Stimulated activated CD8-positive, alpha-beta memory T cell treated with anti-CD3 and anti-CD28 coated beads, Interleukin-2, amount 100 ng/mL, for 1 hour (primary cell): ENCODE results near the gene RSU1.
"Not testable (repeated sequence)": the region's sequence is repeated elsewhere in the genome, so short reads cannot be mapped to it uniquely, and the experiment has no call there.

Experiments used
- DNase-seq, 2 donors: peaks; one replicate each; pipeline ENCODE4 v3.0.0-alpha.2; 2020; ENCODE audit warnings: low read depth in 2 of 2

Gene RSU1

DNA sequence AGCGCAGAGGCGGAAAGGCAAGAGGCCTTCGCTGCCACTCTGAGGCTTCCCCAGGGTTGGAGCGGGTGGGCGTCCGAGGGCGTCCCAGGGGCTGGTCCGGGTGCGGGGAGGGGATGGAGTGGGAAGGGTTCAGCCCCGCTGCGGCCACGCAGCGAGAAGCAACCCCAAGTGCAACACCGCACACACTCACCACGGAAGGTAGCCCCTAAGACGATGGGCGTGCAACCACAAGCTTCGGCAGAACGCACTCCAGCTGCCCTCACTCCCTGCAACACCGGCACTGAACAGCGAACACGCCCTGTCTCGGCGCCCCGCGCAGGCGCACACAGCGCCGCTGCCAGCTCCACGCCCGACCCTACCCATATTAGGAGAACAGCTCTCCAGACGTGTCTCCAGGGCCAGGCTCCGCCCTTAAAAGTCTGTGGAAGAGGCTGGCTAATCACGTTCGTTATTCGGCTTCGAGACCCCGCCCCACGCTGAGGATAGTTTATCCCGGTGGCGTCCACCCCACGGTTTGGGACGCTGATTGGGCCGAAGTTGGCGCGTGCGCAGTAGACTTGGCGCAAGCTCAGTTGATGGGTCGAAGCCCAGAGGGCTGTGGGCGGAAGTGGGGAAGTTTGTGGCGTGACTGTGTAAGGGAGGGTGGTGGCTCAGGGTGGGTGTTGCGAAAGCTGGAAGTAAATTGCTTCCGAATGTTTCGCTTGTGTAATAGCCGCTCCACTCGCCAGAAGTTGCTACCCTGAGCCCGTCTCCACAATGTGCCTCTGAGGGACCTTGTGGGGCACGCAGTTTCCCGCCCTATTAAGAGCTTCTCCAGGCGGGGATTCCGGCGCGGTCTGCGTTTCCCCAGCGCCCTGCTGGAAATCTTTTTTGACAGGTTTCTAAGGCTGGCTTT lies at the start of gene RSU1:
Gene RSU1 (minus strand): TSS at position 300 of the 895 bp plus-strand sequence. CDS start 343 bp downstream, outside the sequence.
- peak; percentile 100 for DNase-seq

DNA sequence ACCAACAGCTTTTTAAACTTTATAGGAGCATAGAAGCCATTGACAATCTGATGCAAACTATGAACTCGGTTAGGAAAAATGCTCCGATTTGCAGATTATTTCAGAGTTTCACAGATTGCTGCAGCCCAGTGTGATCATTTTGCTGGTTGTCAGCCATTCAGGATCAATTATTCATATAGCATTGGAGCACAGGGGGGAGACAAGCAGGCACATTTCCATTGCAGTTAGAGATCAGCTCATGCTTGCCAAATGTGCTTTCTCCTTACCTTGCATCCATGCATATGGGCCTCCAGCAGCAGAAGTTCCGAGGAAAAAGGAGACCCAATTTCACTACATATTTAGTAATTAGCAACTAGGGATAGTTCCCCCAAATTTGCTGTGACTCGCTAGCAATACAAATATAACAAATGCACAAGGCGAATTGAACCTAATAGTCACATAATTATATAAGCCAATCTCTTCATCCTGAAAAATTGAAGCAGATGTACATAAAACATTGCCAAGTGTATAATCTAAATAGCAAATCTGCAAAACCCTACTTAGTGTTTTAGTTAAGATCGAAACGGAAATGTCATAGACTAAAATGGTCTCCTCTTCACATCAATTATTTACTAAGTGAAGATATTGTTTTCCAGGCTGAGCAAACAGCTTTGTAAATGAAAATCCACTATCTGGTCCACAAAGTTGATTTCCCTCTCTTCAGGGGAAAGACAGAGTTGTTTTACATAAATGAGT lies 49.5 kb upstream of the RSU1 start:
- DNase-seq: no peak

DNA sequence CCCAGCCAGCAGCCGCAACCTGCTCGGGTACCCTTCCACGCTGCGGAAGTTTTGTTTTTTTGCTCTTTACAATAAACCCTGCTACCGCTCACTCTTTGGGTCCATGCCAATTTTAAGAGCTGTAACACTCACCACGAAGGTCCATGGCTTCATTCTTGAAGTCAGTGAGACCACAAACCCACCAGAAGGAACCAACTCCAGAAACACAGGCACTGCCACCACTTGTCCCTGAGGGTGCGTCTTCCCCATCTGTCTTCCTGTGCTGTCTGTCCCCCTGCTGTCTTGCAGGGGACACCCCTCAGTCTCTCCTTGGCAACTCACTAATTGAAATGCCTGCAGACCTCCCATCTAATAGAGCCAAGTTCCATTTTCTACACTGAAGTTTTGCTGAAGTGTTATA lies 48.5 kb upstream of the RSU1 start:
- no peak for DNase-seq

DNA sequence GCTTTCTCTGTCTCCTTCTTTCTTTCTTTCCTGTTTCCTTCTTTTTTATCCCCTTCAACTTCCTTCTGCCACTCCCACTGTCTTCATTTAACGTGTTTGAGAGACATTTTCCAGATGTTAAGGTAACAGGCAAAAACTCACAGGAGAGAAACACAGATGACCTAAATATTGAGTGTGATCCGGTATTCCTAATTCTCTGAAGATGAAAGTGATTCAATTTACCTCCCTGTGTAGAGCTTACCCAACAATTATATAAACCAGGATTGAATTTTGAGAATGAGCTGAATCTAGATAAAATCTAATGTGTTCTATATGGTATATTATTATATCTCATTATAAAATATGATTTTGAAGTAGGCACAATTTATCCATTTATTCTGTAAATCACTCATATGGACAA lies 46.5 kb upstream of the RSU1 start:
- DNase-seq: no peak

DNA sequence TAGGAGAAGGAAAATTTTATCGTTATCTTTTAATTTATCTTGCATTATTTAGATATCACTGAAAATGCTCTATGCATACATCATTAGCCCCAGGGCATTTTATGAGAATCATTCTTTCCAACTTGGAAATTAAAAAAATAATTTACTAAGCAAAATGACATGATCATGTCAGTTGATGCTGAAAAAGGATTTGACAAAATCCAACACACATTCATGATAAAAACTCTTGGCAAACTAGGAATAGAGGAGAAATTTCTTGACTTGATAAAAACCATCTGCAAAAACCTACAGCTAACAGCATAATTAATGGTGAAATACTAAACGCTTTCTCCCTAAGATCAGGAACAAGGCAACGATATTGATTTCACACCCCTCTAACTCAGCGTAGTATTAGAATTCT lies 40.2 kb upstream of the RSU1 start:
- no peak for DNase-seq

DNA sequence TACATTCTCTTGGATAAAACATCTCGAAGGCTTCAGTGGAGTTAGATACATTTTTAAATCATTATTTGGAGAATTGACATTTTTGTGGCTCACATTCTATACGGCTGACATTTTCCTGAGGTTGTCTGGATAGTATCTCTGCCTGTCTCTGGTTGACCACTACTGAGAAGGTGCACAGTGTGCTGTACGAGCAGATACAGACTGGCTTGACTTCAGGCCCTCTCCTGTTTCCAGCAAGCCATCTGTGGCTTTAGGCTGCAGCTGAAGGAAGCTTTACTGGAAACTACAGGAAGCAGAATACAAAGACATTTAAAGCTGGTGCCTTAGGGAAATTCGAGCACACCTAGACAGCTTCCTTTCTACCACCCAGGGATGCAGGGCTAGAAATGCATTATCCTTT lies 39.3 kb upstream of the RSU1 start:
- no peak for DNase-seq

DNA sequence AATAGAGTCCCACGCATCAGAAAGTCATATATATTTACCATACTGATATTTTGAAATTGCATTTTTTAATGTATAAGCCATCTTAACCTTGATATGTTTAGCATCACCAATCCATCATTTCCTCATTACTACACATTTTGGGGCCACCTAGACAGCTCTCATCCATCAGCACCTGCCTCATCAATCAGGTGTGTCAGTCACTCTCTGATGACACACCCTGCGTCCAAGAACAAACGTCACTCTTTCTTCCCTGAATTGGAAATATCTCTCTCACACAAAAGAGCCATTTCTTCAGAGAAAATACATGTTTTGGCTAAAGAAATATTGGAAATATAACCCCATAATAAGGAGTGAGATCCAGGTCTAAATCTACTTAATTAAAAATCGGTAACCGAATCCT lies 38.9 kb upstream of the RSU1 start:
- DNase-seq: no peak

DNA sequence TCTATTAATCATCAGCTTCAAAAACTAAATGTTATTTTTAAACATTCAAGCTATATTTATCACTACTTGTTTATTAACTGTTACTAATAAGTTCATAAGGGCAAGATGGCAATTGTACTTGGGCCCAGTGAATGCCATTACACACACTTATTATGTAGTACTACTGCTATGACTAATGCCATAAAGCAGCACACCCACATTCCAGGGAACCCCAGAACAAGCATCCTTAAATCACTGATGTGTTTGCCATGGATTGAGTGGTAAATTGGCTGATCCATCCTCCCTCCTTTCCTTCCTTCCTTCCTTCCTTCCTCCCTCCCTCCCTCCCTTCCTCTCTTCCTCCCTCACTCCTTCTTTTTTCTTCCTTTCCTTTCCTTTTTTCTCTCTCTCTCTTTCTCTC lies 37.4 kb upstream of the RSU1 start:
- DNase-seq: no peak

DNA sequence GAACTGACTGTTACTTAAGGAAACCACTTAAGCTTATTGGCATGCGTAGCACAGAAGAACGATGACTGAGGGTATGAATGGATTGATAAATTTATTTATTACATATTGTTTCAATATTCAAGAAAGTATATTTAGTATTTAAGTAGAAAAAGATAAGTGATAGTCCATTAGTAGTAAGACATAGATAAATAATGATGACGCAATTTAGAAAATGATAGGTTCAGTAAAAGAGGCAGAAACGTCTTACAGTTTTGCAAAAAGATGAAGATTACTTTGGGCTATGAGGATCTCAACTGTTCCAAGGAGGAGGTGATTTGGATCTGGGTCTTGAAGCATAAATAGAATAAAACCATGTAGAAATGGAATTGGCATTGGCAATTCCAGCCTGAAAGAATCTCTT lies 36.6 kb upstream of the RSU1 start:
- no peak for DNase-seq

DNA sequence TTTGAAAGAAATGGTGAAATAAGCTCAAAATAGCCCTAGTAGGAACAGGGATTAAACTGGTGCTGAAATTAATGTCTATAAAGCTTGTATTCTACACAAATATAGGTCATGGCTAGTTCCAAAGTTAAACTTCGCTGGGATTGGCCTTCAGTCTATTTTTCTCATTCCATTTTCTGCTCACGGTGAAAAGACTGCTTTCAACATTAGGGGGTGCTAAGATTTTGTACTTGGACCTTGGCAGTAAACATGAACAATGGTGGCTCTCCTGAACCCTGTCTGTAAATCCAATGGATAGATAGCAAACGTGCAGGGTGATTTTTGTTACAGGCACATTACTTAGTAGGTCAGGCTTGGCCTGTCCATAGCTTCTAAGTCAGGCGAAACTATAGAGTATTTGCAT lies 36.0 kb upstream of the RSU1 start:
- no peak for DNase-seq

DNA sequence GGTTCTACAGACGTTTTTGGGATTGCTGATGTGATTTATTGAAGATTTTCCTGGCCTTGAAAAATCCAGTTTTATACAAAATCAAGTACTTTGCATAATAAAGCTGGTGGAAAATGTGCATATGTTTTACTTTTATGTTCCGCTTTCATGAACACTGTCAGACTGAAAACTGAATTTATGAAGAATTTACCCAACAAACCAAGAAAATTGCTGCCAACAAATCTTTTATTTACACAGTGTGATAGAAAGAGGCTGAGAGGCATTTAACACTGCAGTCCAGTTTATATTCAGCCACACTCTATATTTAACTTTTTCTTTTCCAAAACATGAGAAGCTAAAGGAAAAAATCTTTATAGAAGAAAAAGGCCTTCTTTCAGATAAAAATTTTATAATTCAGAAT lies 35.4 kb upstream of the RSU1 start:
- DNase-seq: no peak

DNA sequence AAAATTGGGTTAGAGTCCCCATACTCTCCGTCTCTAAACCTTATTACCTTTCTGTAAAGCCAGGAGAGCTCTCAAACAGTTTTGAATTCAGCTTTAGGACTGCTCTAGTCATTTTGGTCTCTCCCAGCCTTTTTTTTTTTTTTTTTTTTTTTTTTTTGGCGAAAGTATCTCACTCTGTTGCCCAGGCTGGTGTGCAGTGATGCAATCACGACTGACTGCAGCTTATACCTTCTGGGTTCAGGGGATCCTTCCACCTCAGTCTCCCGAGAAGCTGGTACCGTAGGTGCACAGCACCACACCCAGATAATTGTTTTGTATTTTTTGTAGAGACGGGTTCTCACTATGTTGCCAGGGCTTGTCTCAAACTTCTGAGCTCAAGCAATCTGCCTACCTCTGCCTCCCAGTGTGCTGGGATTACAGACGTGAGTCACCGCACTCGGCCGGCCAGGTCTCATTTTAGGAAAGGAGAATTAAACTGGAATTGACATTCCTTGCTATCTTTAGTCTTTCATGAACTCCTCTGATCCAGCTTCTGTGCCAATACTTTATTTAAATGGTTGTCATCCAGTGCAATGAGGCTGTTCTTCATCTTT lies 31.4 kb upstream of the RSU1 start:
- no peak for DNase-seq

DNA sequence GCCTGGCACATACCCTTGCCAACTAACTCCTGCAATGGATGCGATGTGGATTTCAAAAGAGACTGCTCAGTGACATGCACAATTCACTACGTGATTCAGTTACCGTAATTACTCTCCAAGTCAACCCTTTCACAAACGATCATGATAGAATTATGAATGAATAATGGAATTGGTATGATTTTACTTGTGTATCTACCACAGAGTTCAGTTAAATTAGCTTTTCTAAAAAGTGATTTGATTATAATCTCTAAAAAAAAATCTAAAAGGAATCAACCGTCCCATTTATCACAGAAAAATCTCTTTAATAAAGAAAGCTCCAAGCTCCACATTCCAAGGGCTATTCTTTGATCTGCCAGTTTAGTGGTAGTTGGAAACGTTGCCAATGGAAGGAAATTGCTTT lies 30.4 kb upstream of the RSU1 start:
- DNase-seq: no peak

DNA sequence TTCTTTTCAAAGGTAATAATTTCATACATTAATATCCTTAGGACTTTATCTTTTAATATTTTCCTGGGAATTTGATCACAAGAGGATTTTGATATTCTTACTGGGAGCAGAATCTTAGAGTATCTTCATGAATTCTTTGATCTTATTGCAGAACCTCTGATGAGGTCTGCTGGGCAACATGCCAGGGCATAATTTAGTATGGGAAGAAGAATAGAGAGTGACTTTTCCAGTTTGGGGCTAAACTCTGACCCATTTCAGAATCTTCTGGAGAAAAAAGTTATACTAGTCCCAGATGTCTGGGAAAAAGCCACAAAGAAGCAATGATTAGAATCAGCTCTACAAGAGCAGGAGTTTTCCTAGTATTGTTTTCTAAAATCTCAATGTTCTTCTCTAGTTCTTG lies 28.0 kb upstream of the RSU1 start:
- DNase-seq: no peak

DNA sequence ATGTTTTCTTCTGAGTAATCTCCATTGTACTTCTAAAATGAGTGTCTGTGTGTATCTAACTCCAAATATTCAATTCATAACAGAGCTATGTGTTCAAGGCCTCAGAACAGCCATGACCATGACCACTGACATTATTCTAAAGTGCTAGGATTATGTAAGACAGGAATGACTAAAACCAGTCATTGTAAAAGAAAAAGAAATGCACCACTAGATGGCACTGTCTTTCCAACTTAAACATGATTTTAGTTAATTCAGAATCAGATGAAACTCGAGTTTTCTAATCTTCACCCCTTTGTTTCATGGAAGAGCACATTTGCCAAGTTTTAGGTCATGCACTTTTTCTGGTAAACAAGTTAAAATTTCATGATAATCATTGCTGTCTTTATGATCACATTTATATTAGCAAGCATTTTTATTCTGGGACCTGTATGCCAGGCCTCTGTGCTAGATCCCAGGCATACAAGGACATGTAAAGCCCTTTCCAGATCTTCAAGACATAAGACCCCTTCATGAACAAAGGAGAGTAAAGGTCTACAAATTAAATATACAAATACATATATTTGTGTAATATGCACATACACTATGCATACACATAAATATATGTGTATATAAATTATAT lies 26.1 kb upstream of the RSU1 start:
- DNase-seq: no peak

DNA sequence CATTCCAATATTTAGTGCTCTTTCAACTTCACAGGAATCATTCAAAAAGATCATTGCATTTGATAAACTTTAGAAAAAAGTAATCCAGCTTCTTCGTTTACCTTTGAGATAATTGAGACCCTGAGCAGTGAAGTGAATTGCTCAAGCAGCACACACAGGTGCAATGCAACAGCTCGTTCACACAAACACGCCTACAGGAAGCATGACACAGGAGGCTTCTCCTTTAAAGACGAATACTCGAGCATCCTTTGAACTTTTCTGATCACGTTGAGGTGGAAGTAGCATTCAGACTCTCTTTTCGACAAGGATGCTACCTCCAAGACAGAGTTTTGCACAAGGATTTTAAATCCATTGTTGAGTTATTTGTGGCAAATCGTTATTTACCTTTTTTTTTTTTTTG lies 18.0 kb upstream of the RSU1 start:
- DNase-seq: no peak

DNA sequence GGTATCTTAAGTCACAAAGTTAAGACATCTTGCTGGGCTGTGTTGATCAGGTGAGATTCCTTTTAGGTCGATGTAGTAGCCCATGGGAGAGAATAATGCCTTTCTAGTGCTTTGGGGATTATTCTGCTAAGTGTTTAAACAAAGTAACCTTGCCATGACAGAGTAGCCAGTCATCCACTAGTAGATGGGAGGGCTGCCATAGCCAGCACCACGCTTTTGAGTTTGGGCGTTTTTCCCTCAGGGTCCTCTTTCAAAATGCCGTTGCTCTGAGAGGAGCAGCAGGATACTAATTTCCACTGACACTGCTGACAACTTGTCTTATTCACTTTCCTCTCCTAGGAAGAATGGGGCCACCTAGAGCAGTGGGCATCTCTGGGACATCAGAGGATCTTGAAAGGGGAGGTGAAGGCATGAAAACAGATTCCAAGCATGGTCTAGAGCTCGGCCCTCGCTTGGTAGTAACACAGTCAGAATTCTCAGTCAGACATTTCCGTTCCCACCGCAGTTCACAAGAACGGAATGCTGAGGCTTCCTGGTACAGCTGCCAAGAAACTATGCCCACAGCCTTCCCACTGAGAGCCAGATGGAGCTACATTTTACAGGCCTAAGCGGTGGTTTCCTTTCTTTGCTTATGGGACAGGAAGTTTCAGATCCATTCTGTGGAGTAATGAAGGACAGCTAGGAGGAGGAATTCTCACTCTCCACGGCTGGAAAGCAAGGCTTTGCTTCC lies 15.3 kb upstream of the RSU1 start:
- DNase-seq: no peak

DNA sequence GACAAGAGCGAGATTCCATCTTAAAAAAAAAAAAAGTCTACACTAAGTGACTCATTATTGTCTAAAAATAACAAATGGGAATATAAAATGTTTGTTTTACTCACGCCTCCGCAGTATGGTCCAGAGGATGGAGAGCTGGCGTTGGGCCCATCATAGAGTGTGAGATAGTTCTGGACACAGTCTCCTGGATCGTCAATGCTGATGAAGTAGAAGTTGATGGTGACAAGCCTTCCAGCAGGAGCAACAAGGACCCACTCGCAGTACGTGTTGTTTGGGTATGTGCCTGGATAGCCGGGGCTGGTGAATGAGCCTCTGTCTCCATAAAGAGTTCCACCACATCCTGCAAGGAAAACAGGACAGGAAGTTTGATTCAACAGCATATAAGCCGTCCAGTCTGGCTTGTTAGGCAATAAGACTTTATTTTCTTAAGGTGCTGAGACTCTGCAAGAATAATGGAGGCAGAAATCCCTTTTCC lies 11.5 kb upstream of the RSU1 start:
- no peak for DNase-seq

DNA sequence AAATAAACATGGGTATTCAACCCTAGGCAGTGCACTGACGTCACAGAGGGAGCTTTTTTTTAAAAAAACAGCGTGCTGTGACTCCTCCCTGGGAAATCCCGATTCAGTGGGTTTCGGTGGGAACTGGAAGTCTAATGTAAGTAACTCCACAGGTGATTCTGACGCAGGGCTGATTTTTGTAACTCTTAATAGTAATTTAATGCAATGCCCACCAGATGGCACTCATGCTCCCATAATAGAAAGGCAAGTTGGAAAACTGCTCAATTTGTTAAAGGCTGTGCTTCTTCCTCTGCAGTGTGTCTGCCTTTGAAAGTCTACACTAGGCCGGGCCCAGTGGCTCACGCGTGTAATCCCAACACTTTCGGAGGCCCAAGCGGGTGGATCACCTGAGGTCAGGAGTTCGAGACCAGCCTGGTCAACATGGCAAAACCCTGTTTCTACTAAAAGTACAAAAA lies 10.9 kb upstream of the RSU1 start:
- peak; percentile 8 to 27 for DNase-seq

DNA sequence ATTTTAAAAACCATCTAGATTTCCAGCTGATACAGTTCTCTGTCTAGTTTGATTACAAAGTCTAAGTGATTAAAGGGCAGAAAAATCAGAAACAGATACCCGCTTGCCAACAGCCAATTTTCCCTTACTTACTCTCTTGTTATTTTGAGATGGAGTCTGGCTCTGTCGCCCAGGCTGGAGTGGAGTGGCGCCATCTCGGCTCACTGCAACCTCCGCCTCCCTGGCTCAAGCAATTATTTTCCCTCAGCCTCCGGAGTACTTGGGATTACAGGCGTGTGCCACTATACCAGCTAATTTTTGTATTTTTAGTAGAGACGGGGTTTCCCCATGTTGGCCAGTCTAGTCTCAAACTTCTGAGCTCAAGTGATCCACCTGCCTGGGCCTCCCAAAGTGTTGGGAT lies 10.2 kb upstream of the RSU1 start:
- DNase-seq: not testable (repeated sequence)

DNA sequence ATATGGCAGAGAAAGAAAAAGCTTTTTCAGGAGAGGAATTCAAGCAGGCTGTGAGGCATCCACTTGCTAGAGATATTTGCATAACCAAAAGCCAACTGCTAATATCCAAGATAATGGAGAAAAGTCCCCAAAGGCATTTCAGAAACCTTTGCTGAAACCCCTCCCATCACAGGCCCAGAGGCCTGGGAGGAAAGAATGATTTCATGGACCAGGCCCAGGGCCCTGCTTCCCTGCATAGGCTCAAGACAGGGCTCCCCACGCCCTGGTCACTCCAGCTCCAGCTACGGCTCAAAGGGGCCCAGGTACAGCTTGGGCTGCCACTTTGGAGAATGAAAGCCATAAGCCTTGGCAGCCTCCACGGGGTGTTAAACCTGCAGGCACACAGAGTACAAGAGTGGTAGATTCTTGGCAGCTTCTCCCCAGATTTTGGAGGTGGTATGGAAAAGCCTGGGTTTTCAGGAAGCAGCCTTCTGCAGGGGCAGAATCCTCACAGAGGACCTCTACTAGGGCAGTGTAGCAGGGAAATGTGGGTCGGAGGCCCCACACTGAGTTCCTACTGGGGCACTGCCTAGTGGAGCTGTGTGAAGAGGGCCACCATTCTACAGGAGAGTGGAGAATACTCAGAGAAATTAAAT lies 5.6 kb upstream of the RSU1 start:
- DNase-seq: no peak
